Endothelial cell of umbilical vein (primary cell): ENCODE results near the gene KCNH6.

ENCODE experiments used
- EZH2 ChIP-seq: IDR thresholded peaks from 2 replicates; pipeline ENCODE4 v1.6.1; 2012; ENCODE audit warnings: borderline replicate concordance, low read depth, mild to moderate bottlenecking, moderate library complexity, low read length, inconsistent platforms; ENCODE audit not compliant: severe bottlenecking
- MAX ChIP-seq: IDR thresholded peaks from 2 replicates; pipeline ENCODE4 v1.6.1; 2011; ENCODE audit not compliant: insufficient read depth, insufficient read length
- POLR2A ChIP-seq: IDR thresholded peaks from 2 replicates; pipeline ENCODE4 v1.6.1; 2012; ENCODE audit warnings: low read depth, mild to moderate bottlenecking, control low read depth, low read length
- POLR2AphosphoS5 ChIP-seq: IDR thresholded peaks from 2 replicates; pipeline ENCODE4 v1.6.1; 2012; ENCODE audit warnings: low read depth, mild to moderate bottlenecking, control low read depth, low read length, moderate library complexity; ENCODE audit not compliant: insufficient read depth
- TF ChIP-seq, protein P1 (sequence below), 2 donors: IDR thresholded peaks; 1 replicate in 1 of 2; 2 replicates in 1 of 2; pipeline ENCODE4 v1.5.1; 2011; ENCODE audit warnings: low read length in 2 of 2, mild to moderate bottlenecking in 2 of 2, moderate library complexity in 2 of 2, control low read depth in 1 of 2, inconsistent platforms in 1 of 2, low read depth in 1 of 2; ENCODE audit not compliant: insufficient read depth in 1 of 2; ENCODE audit errors: extremely low read depth in 1 of 2

DNA sequence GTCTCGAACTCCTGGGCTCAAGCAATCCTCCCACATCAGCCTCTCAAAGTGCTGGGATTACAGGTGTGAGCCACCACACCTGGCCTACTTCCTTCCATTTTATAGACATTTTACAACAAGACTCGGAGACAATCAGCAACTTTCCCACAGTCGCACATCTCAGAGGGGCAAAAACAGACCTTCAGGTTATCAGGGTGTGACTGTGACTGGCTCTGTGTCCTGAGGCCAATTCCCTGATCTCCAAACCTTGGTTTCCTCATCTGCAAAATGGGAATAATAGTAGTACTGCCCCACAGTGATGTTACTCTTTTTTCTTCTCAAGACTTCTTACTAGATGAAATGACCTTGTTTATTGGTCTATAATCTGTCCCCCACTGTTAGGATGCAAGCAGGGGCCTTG, 10.8 kb upstream of the KCNH6 start:
- no peak for TF ChIP-seq POLR2A
- no peak for TF ChIP-seq POLR2AphosphoS5
- TF ChIP-seq, protein P1, sequence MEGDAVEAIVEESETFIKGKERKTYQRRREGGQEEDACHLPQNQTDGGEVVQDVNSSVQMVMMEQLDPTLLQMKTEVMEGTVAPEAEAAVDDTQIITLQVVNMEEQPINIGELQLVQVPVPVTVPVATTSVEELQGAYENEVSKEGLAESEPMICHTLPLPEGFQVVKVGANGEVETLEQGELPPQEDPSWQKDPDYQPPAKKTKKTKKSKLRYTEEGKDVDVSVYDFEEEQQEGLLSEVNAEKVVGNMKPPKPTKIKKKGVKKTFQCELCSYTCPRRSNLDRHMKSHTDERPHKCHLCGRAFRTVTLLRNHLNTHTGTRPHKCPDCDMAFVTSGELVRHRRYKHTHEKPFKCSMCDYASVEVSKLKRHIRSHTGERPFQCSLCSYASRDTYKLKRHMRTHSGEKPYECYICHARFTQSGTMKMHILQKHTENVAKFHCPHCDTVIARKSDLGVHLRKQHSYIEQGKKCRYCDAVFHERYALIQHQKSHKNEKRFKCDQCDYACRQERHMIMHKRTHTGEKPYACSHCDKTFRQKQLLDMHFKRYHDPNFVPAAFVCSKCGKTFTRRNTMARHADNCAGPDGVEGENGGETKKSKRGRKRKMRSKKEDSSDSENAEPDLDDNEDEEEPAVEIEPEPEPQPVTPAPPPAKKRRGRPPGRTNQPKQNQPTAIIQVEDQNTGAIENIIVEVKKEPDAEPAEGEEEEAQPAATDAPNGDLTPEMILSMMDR (IDR thresholded peaks at IDR 0.05; ENCODE audit: extremely low read depth in 1 of 2, insufficient read depth in 1 of 2, low read depth in 1 of 2, low read length in 2 of 2): no peak
- no peak for TF ChIP-seq MAX
- TF ChIP-seq EZH2: no peak
